GM19328 (cell line): ENCODE results near the gene PDGFRB.

Experiments used
- ATAC-seq: cut with Tn5 transposase; IDR thresholded peaks from one replicate; pipeline ENCODE4 v1.9.1; 2021; ENCODE audit warnings: mild to moderate bottlenecking, moderate library complexity; ENCODE audit not compliant: unreplicated experiment

PDGFRB gene

DNA sequence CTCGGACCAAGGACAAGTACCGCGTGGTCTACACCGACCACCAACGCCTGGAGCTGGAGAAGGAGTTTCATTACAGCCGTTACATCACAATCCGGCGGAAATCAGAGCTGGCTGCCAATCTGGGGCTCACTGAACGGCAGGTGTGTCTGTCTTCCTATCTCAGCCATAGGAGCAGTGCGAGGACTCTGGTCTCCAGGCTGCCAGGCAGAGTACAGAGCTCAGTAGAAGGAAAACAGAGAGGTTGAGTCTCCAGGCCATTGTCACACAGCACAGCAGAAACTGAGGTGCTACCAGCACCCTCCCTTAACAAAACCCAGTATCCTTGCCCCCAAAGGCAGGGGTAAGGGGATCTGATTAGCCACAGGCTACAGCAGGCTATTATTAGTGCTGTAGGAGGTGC, 27.1 kb upstream of the PDGFRB start:
- ATAC-seq = no peak

DNA sequence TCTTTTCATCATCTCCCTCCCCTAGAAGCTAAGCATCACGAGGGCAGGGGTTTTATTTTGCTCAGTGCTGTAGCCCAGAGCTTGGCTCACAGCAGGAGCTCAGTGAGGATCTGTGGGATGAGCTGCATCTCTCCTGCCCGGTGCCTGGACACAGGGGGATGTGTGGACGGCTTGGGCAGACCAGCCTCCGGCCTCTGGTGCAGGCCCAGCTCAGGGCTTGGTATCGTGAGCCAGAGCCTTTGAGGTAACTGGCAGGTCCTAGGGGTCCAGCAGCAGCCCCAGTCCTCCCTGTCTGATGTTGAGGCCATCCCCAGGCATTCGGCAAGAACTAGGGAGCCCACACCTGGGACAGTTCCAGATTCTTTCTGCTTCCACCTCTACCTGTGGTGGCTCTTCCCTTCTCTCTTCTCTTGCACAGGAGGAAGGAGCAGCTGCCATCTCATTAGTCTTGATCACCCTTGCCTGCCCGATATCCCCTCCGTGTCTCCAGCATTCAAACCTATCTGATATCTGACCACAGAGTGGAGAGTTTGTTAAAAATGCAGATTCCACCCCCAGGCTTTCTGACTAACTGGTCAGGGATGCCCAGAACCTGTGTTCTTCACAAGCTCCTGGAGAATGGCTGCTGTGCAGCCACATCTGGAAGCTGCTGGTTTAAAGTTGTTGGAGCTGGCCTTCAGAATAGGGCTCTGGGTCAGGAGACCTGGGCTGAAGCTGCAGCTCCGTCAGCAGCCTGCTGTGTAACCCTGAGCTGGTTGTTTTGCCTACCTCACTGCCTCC, 26.3 kb upstream of the PDGFRB start:
- ATAC-seq = no peak

DNA sequence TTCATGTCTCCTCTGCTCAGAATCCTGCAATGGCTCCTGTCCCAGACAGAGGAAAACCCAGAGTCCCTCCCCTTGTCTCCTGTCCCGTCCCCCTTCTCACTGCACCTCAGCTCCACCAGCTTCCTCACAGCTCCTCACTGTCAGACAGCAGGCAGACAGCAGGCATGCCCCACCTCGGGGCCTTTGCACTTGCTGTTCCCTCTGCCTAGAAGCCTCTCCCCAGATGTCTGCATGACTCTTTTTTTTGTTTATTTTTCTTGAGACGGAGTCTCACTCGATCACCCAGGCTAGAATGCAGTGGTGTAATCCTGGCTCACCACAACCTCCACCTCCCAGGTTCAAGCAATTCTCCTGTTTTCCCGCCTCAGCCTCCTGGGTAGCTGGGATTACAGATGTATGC, 25.4 kb upstream of the PDGFRB start:
- no peak for ATAC-seq

DNA sequence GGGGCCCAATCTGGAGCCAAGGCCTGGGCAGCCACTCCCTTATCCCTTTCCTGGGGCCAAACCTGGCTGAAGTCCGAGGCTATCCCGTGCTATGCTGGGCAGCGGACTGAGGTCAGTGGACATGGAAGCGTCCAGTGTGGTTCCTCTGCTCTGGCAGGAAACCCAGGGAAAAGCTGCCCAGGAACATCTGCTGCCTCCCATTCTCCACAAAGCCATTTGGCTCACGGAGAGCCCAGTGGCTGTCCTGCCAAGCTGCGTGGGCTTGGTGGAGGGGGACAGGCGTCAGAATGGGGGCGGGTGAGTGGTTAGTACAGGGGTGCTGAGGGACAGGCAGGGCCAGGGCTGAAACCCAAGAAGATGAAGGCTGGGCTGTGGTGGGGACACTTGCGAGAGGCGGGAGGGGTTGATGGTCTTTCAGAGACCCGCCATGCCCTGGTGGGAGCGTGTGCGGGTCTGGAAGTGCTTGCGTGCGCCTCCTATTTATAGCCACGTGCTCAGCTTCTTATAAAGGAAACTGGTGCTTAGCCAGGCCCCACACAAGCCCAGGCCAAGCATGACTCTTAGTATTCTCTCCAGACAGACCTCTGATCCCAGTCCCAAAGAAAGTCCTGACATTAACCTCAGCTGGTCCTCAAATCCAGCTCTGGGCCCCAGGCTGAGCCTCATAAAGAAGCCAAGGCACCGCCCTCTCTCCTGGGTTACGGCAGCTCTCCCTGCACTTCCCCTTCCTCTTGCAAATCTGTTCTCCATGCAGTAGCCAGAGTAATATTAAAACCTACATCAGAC, 24.8 kb upstream of the PDGFRB start:
- no peak for ATAC-seq

DNA sequence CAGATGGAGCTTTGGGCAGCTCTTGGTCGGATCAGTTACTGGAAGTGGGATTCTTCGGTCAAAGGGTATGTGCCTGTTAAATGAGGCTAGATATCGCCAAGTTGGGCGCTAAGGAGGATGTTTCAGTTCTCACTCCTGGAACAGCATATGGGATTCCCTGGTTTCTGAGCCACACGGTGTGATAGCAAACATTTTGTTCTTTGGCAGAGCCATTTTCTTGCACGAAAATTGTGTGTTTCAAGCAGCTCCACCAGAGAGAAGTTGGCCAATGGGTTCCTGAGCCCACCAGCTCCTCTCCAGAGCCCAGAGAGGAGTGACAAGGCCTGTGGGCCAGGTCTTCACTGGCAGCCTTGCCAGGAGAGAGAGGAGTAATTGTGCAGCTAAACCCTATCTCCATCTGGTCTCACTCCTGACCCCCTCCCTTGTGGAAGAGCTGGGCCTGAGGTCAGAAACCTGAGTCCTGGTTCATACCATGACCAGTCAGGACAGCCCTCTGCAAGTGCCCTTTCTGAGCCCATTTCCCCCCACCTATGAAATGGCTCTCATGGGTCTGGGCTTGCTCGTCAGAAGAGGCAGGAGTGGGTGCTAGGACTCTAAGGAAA, 23.5 kb upstream of the PDGFRB start:
- ATAC-seq = no peak

DNA sequence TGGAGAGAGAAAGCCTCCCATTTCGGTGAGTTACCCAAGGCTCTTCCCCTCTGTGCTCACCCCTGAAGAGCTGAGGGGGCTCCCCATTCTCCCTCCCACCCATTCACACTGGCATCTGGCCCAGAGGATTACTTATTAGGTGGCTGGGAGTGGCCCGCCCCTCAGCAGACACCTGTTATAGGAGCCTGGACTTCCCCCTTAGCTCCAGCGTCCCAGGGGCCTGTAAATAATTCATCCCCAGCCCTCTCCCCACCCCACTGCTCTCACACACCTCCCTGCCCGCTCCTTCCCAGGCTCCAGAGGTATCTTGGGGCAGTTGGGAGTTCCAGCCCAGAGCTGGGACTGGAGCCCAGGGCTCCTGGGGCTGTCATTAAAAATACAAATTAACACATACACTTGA, 22.6 kb upstream of the PDGFRB start:
- ATAC-seq = no peak

DNA sequence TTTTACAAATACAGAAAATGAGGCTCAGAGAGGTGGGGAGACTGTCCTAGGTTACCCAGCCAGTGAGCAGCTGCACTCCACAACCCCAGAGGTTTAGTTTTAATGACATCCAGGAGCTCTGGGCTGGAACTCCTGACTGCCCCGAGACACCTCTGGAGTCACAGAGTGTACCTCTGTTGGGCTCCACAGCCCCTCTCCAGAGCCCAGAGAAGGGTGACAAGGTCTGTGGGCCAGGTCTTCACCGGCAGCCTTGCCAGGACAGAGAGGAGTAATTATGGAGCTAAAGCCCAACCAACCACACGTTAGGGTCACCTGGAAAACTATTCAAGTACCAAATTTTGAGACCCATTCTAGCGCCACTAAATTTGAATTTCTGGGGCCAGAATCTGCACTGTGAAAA, 22.1 kb upstream of the PDGFRB start:
- no peak for ATAC-seq

DNA sequence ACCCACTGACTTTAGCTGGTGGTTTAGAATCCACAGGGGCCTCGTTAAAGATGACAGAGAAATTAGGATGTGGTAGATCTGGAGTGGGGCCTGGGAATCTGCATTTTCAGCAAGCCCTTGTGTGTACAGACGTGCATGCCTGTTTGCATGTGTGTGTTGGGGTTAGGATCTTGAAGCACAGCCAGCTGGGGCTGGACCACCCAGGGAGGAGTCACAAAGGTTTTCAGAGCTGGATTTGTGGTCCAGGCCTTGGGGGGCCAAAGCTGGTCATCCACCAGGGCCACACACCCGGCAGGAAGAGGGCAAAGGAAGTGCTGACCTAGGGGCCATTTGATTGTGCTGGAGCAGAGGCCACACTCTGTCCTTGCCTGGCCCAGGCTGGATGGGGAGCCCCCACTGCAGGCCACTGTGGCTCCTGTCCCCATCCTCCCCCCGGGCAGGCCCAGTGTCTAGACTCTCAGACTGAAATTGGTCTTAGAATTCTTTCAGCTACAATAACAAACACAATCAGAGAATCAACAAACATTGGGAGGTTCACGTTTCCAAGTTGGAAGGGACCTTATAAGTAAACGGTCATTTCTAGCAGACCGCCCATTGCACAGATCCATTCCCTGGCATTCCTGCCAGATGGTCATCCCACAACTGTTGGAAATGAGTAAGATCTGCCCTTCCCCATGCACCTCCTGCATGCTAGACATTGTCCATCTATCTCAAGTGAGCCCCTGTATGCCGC, 21.3 kb upstream of the PDGFRB start:
- no peak for ATAC-seq

DNA sequence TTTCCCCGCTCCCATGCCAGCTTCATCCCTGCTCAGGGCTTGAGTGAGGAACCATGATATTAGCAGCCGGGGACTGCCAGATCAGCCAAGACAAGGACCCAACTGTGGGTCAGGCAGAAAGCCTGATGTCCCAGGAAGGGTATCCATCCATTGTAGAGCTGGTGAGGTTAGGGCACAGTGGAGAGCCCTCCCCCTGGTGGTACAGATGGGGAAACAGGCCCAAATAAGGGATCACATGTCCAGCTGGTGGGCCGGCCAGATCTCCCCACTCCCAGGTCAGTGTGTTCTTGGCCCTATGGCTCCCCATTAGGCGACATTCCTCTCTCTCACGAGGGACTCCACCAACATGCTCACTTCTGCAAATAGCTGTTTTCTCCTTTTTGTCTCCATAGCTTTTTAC, 19.9 kb upstream of the PDGFRB start:
- ATAC-seq = no peak

DNA sequence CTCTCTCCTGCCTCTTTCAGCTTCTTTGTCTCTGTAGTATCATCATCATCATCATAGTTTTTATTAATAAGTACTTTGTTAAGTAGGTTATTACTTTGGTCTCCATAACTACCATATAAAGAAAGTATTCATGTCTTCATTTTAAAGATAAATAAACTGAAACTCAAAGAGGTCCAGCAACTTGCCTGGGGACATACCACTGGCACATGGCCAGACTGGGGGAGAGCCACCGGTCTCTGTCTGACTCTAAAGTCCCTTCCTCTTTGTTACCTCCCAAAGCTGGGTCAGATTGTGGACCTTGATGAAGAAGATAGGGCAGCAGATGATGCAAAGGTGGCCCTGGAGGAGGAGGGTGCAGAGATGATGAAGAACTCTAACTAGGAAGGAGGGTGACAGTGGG, 19.4 kb upstream of the PDGFRB start:
- no peak for ATAC-seq

DNA sequence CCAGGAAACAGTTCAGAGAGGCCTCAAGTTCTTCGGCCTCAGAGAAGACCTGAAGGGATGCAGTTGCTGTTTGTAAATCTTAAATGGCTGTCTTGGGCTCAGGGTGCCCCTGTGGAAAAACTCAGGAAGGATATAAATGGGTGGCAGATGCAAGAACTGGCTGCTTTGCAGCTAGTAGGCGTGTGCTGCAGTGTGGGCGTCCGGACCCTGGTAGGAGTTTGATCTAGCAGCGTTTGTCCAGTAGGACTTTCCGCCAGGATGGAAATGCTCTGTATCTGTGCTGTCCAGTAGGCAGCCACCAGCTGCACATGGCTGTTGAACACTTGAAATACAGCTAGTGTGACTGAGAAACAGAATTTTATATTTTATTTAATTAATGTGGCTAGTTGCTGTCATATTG, 18.6 kb upstream of the PDGFRB start:
- no peak for ATAC-seq

DNA sequence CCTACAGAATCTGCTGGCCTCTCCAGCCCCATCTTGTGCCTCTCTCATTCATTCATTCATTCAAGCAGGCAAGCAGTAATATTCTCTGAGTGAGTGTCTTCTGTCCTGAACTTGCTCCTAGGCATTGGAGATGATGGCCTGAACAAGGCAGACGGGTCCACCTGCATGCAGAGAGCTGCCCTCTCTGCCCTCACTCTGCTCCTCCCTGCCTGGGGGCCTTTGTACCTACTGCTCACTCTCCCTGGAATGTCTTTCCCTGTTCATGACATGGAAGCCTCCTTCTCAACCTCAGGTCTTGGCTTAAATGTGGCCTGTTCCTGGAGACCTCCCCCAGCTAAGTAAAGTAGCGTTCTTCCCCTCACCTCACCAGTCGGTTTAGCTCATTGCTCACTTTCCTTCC, 17.5 kb upstream of the PDGFRB start:
- ATAC-seq = no peak

DNA sequence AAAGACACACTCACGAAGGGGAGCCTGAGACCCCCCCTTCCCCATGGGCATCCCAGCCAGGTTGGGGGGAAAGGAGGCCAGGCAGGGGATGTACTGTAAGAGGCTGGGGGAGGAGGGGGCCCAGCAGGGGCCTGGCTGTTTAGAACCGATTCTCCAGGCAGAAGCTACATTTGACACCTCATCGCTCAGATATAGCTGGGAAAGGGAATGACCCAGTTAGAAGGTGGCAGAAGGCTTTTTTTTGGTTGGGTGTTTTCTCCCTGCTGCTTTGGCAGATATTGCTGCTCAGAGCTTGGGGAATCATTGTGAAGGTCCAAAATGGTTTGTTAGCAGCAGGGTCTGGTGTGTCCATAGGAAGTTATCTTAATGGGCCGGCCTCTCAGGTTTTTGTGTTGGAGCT, 16.9 kb upstream of the PDGFRB start:
- ATAC-seq = no peak

DNA sequence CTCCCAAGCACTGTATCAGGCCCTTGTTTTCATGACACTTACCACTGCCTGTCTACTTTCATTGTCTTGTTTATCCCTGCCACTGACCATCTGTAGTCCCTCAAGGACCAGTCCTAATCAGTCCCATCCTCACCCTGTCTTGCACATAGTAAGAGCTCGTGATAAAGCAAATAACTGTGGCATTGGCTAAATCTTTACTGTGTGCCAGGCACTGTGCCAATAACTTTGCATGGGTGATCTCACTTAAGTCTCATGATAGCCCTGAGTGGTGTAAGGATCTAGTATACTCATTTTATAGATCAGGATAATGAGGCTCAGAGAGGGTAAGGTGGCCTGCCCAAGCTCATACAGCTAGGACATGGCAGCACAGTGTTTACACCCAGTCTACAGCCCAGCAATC, 16.5 kb upstream of the PDGFRB start:
- no peak for ATAC-seq

DNA sequence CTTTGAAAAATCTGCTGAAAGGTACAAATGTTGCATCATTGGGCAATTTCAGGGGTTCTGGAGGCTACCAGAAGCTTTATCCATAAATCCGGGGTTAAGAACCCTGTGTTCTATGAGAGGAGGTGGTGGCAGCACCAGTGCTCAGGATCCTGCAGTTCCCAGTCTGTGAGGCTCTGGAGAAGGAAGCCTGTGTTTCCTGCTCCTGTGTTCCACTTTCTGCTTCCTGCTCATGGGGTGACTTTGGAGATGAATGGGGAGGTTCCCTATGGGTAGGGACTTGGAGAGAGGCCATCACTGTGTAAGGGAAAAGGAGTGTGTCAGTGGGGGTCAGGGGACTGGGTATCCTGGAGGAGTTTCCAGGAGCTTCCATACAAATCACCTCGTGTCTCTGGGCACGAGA, 13.2 kb upstream of the PDGFRB start:
- no peak for ATAC-seq

DNA sequence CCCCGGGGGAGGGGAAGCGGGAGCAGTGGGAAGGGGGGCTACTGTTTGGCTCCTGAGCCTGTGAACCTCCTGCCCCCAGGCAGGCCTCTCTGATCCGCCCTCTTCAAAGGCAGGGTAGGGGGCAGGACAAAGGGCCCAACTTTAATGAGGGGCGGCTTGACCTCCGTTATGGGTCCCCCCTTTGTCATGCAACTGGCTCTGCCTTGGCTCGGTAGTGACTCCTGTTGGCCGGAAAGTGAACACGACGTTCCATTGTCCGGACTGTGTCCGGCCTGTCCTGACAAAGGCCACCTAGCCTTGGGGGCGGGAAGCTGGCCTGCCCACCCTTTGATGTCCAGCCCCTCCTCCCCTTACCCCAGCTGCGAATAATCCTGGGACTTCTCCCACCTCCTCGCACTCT, 12.3 kb upstream of the PDGFRB start:
- no peak for ATAC-seq

DNA sequence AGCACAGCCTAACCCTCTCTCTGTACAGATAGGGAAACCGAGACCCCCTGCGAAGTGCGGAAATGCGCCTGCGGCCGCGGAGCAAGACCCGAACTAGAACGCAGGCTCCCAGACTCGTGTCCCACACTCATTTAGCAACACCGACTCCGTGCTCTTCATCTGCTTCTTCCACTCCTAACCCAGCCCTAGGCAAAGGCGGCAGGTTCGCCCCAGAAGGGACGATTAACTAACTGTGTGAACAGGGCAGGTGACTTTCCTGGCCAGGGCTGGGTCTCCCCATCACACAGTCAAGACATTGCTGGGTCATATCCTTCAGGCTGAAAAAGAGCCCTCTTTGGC, 11.8 kb upstream of the PDGFRB start:
- no peak for ATAC-seq

DNA sequence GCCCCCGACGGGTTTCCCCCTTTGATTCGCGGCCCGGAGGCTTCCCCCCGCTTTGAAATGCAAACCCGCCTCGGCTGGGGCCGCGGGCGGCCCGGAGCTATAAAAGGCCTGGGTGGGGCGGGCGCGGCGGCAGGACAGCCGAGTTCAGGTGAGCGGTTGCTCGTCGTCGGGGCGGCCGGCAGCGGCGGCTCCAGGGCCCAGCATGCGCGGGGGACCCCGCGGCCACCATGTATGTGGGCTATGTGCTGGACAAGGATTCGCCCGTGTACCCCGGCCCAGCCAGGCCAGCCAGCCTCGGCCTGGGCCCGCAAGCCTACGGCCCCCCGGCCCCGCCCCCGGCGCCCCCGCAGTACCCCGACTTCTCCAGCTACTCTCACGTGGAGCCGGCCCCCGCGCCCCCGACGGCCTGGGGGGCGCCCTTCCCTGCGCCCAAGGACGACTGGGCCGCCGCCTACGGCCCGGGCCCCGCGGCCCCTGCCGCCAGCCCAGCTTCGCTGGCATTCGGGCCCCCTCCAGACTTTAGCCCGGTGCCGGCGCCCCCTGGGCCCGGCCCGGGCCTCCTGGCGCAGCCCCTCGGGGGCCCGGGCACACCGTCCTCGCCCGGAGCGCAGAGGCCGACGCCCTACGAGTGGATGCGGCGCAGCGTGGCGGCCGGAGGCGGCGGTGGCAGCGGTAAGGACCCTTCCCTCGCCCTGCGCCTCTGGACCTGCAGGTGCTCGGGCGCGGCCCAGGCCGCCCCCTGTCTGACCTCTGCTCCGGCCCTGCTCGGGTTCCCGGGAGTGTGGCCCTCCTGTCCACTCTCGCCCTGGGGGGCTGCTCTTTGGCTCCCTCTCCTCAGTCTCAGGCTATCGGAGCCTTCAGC, 11.2 kb upstream of the PDGFRB start, which contains the start of gene CDX1:
CDX1 (plus strand) TSS at position 129 of the 862 bp plus-strand sequence; CDS start at position 228, 99 bp downstream.
- no peak for ATAC-seq

DNA sequence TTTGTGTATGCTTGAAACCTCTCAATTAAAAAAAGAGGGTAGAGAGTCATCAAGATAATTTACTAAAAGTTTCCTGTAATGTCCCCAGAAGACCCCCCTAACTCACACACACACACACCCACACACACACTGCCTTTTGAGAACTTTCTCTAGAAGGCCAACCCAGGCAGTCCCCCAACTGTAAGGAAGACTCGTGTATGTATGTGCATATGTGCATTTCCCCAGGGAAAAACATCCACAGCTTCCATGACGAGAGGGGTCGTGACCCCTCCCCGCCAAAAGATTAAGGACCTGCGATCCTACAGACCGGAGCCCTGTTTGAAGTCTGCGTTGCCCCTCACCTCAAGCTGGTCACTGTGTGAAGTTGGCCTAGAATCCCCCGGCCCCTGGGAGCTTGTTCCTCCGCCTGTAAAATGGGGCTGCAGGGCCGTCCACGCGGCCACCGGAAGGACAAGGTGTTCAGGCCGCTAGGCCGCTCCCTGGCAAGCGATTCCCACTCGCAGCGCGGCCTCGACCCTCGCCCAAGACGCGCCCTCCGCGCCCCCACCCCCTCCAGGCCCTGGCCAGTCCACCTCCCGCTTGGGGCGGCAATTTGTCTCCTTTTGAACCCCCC, 10.5 kb upstream of the PDGFRB start:
- no peak for ATAC-seq
